Keratinocyte (primary cell): ENCODE measurements around the gene MYH15. TPM values are rescaled to one million over a fixed set of nuclear protein-coding genes. Genes with fewer than 3 reads are reported as not detected.

Experiments used
- DNase-seq: peaks from one replicate; pipeline ENCODE4 v3.0.0-alpha.2; 2011; ENCODE audit warnings: low read depth, missing footprints, low spot score
- FAIRE-seq: peaks from 2 replicates; lab custom pipeline; 2011; peaks lifted over from hg19 to GRCh38; lab: Jason Lieb, UNC
- H2AFZ ChIP-seq: 2 replicates; pipeline ENCODE4 v1.6.0; 2012; ENCODE audit warnings: low read length, control low read depth, inconsistent platforms; ENCODE audit not compliant: control insufficient read depth
- H3K27ac ChIP-seq: 2 replicates; pipeline ENCODE4 v1.5.1; 2011; ENCODE audit warnings: low read length; ENCODE audit not compliant: control insufficient read depth, insufficient read depth
- H3K27me3 ChIP-seq: 3 replicates; pipeline ENCODE4 v1.6.0; 2011; ENCODE audit warnings: low read length; ENCODE audit not compliant: control insufficient read depth, insufficient read depth; ENCODE audit errors: extremely low read depth
- H3K36me3 ChIP-seq, 2 experiments: 2 replicates in 1 of 2; 3 replicates in 1 of 2; pipeline ENCODE4 v1.5.1; 2011; ENCODE audit warnings: low read length in 2 of 2, mild to moderate bottlenecking in 1 of 2; ENCODE audit not compliant: control insufficient read depth in 2 of 2, insufficient read depth in 2 of 2; ENCODE audit errors: extremely low read depth in 1 of 2
- H3K4me1 ChIP-seq: 3 replicates; pipeline ENCODE4 v1.5.1; 2011; ENCODE audit warnings: low read length; ENCODE audit not compliant: control insufficient read depth, insufficient read depth; ENCODE audit errors: extremely low read depth
- H3K4me2 ChIP-seq: 3 replicates; pipeline ENCODE4 v1.6.0; 2011; ENCODE audit warnings: low read depth, low read length; ENCODE audit not compliant: control insufficient read depth, insufficient read depth; ENCODE audit errors: extremely low read depth
- H3K4me3 ChIP-seq, 3 experiments: fragments of 200-600 bp in 1 of 3; sonication (generic) in 1 of 3; 2 replicates in 2 of 3; 3 replicates in 1 of 3; pipeline ENCODE4 v1.5.1; 2011 to 2016; ENCODE audit warnings: low read length in 3 of 3, mild to moderate bottlenecking in 3 of 3, control low read depth in 2 of 3, inconsistent platforms in 1 of 3, low read depth in 1 of 3, mixed read lengths in 1 of 3, mixed run types in 1 of 3, moderate library complexity in 1 of 3; ENCODE audit not compliant: control insufficient read depth in 2 of 3, insufficient read depth in 2 of 3; ENCODE audit errors: extremely low read depth in 1 of 3
- H3K79me2 ChIP-seq: 2 replicates; pipeline ENCODE4 v1.6.0; 2012; ENCODE audit warnings: low read length; ENCODE audit not compliant: control insufficient read depth, insufficient read depth
- H3K9ac ChIP-seq: 3 replicates; pipeline ENCODE4 v1.6.0; 2011; ENCODE audit warnings: low read length; ENCODE audit not compliant: control insufficient read depth, insufficient read depth; ENCODE audit errors: extremely low read depth
- H3K9me1 ChIP-seq: 3 replicates; pipeline ENCODE4 v1.6.0; 2011; ENCODE audit warnings: low read length; ENCODE audit not compliant: control insufficient read depth, insufficient read depth; ENCODE audit errors: extremely low read depth
- H3K9me3 ChIP-seq: 2 replicates; pipeline ENCODE4 v1.5.1; 2012; ENCODE audit warnings: low read depth, low read length; ENCODE audit not compliant: control insufficient read depth
- H4K20me1 ChIP-seq: 3 replicates; pipeline ENCODE4 v1.6.0; 2011; ENCODE audit warnings: low read length; ENCODE audit not compliant: control insufficient read depth, insufficient read depth; ENCODE audit errors: extremely low read depth
- EZH2 ChIP-seq: IDR thresholded peaks from one replicate; pipeline ENCODE4 v1.6.1; 2012; ENCODE audit warnings: inconsistent platforms, mild to moderate bottlenecking, low read length, moderate library complexity
- dilution Hi-C: fragments of 300-500 bp; cut with MboI; formaldehyde crosslinking; loops from one replicate; pipeline ENCODE4 v1.7.0; 2020; ENCODE audit warnings: low sequenced_read_pairs; ENCODE audit not compliant: extremely low pct_ligation_motif_present
- polyA minus RNA-seq, 3 experiments: library from RNA; depleted of rRNA, polyadenylated mRNA; stranded (reverse); fragments of >200 nt; gene quantifications; 1 replicate in 1 of 3; 2 replicates in 1 of 3; 3 replicates in 1 of 3; pipeline ENCODE4 v1.2.3, GENCODE V29; 2011
- polyA plus RNA-seq, 5 experiments: library from polyadenylated mRNA; depleted of rRNA in 3 of 5; stranded (reverse) in 3 of 5; stranded (forward) in 1 of 5; unstranded in 1 of 5; fragments of >200 nt; gene quantifications; 1 replicate in 1 of 5; 2 replicates in 3 of 5; 3 replicates in 1 of 5; pipeline versions ENCODE4 v1.2.1 to v1.2.3, GENCODE V29; 2011 to 2012; ENCODE audit warnings: missing spikeins in 2 of 5, low read depth in 1 of 5, low replicate concordance in 1 of 5
- TF ChIP-seq, protein P1 (sequence below), 3 experiments: IDR thresholded peaks in 1 of 3; conservative IDR thresholded peaks in 1 of 3; optimal IDR thresholded peaks in 1 of 3; 2 replicates in 2 of 3; 3 replicates in 1 of 3; pipeline versions ENCODE3 to v1.5.1; 2011; ENCODE audit warnings: low read length in 3 of 3, mild to moderate bottlenecking in 3 of 3, moderate library complexity in 2 of 3, control low read depth in 1 of 3, inconsistent platforms in 1 of 3; ENCODE audit not compliant: insufficient read depth in 2 of 3; ENCODE audit errors: extremely low read depth in 1 of 3

The MYH15 gene
- polyA plus RNA-seq (0.40 to 1.3 TPM (median 0.87 TPM) in 3 replicates), polyA minus RNA-seq (0.23 to 1.3 TPM (median 0.63 TPM) in 3 replicates)
- polyA plus RNA-seq (2011; ENCODE audit: low read depth): 0.51 TPM
- polyA plus RNA-seq (2011; cell fraction: cytosol; rRNA removed): 0.27 and 0.38 TPM in 2 replicates
- 1.2 and 1.7 TPM in 2 replicates for polyA plus RNA-seq (2011; cell fraction: nucleus; rRNA removed)
- polyA plus RNA-seq (2012; ENCODE audit: low replicate concordance): 0.07 and 1.6 TPM in 2 replicates
- 0.77 TPM for polyA minus RNA-seq (2011; cell fraction: cytosol; rRNA and poly(A)+ RNA removed)
- 0.95 and 1.8 TPM in 2 replicates for polyA minus RNA-seq (2011; cell fraction: nucleus; rRNA and poly(A)+ RNA removed)

DNA sequence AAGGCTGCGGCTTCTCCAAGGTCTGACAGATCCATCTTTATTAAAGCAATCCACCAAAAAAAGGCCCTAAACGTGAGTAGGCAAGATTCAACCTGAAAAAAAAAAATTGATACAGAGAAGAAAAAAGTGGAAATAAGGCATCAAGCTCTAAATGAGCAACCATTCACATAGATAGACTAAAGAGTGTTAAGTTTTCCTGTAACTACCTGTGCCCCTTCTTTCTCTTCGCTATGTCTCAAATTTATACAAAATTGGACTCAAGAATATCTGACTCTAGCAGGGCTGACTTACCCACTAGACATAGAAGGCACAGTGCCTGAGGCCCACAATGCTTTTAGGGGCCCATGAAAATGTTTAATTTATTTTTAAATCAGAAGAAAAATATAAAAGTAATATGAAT is at the start of gene MYH15:
Gene MYH15 (minus strand): TSS at position 101 of the 400 bp plus-strand sequence. CDS start 66 bp downstream, at position 35.
- Histone ChIP-seq H2AFZ (no peak within 1 kb of the TSS), H3K9ac (no peak within 1 kb of the TSS), H3K4me1 (no peaks in the 10 kb centered on the region), H3K27me3 (no peaks in the 10 kb centered on the region), H3K9me1 (no peaks in the 10 kb centered on the region), H3K9me3 (no peaks in the 10 kb centered on the region), H4K20me1 (no peaks in the 10 kb centered on the region), H3K4me2 (no peak within 1 kb of the TSS), H3K36me3 (no peaks in the 10 kb centered on the region), H3K79me2 (no peaks in the 10 kb centered on the region), H3K4me3 (no peak within 1 kb of the TSS), H3K27ac (no peak within 1 kb of the TSS)
- DNase-seq (no peak), FAIRE-seq (no peak)
- no peak for TF ChIP-seq EZH2
- TF ChIP-seq, protein P1, sequence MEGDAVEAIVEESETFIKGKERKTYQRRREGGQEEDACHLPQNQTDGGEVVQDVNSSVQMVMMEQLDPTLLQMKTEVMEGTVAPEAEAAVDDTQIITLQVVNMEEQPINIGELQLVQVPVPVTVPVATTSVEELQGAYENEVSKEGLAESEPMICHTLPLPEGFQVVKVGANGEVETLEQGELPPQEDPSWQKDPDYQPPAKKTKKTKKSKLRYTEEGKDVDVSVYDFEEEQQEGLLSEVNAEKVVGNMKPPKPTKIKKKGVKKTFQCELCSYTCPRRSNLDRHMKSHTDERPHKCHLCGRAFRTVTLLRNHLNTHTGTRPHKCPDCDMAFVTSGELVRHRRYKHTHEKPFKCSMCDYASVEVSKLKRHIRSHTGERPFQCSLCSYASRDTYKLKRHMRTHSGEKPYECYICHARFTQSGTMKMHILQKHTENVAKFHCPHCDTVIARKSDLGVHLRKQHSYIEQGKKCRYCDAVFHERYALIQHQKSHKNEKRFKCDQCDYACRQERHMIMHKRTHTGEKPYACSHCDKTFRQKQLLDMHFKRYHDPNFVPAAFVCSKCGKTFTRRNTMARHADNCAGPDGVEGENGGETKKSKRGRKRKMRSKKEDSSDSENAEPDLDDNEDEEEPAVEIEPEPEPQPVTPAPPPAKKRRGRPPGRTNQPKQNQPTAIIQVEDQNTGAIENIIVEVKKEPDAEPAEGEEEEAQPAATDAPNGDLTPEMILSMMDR (optimal IDR thresholded peaks at IDR 0.05 in 1 of 3, IDR thresholded peaks at IDR 0.05 in 1 of 3, conservative IDR thresholded peaks at IDR 0.05 in 1 of 3; ENCODE audit: extremely low read depth in 1 of 3, insufficient read depth in 2 of 3, low read length in 3 of 3): no peak
- dilution Hi-C loops: no loop called here

DNA sequence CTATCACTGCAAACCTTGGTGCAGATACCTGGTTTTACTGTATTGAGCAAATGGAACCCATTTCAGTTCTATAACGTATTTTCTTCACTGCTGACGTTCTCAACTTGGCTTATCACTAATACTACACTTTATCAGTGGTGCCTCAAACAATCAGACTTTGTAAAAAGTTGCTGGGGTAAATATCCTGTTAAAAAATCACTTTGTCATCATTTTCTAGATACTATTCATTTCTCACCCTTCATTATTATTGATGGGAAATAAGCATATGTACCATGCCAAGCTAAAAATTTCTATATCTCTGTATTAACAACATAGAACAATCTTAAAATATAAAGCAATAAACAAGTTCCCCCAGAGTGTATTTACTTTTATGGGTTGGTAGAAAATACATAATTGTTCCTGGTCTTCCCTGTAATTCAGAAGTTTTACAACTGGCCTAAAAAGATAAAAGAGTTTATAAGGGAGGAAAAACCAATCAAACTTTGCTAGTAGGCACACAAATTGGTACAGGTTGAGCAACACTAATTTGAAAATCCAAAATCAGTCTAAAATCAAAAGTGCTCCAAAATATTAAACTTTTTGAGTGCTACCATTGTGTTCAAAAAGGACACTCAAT is 45.7 kb upstream of the MYH15 start:
- Histone ChIP-seq H3K79me2 (no peaks in the 10 kb centered on the region), H3K9me3 (no peaks in the 10 kb centered on the region), H4K20me1 (no peaks in the 10 kb centered on the region), H3K27ac (no peak overlapping the region), H3K27me3 (no peaks in the 10 kb centered on the region), H3K4me1 (no peaks in the 10 kb centered on the region), H3K4me2 (no peak overlapping the region), H3K36me3 (peaks cover 0 to 1% of the 10 kb centered on the region in 2 experiments), H3K9ac (no peak overlapping the region), H3K4me3 (no peak overlapping the region), H2AFZ (no peak overlapping the region), H3K9me1 (no peaks in the 10 kb centered on the region)
- TF ChIP-seq, protein P1 (optimal IDR thresholded peaks at IDR 0.05 in 1 of 3, IDR thresholded peaks at IDR 0.05 in 1 of 3, conservative IDR thresholded peaks at IDR 0.05 in 1 of 3; ENCODE audit: extremely low read depth in 1 of 3, insufficient read depth in 2 of 3, low read length in 3 of 3): no peak
- TF ChIP-seq EZH2: no peak
- no peak for FAIRE-seq
- dilution Hi-C loops: no loop called here
- no peak for DNase-seq
